NCI-H748 (cell line): ENCODE results near the gene HSF2BP.
A peak's percentile ranks its signal among the peaks of the same experiment; 100 is the strongest.
"Not testable (repeated sequence)": the region's sequence is repeated elsewhere in the genome, so short reads cannot be mapped to it uniquely, and the experiment has no call there.

ENCODE experiments used
- DNase-seq: peaks from one replicate; lab custom pipeline; 2025; ENCODE audit not compliant: unreplicated experiment; lab: John Stamatoyannopoulos, UW

HSF2BP gene

GRCh38 chr21:43651926-43652325, 7.4 kb downstream of the HSF2BP start:
- DNase-seq, result not testable (repeated sequence)

- no peak for DNase-seq
Measured at GRCh38 chr21:43648171-43648570, 11.1 kb downstream of the HSF2BP start.

- peak; percentile 85 for DNase-seq
Measured at GRCh38 chr21:43646550-43647260, 12.6 kb downstream of the HSF2BP start.

GRCh38 chr21:43645976-43646375, 13.3 kb downstream of the HSF2BP start:
- no peak for DNase-seq

GRCh38 chr21:43645136-43645891, 14.0 kb downstream of the HSF2BP start:
- peak; percentile 47 for DNase-seq

- DNase-seq, result no peak
Measured at GRCh38 chr21:43644609-43645008, 14.7 kb downstream of the HSF2BP start.

GRCh38 chr21:43644071-43644470, 15.2 kb downstream of the HSF2BP start:
- DNase-seq, result no peak

- DNase-seq, result no peak
Measured at GRCh38 chr21:43643193-43643592, 16.1 kb downstream of the HSF2BP start.

- no peak for DNase-seq
Measured at GRCh38 chr21:43640400-43640799, 18.9 kb downstream of the HSF2BP start.

GRCh38 chr21:43639470-43640353, 19.6 kb downstream of the HSF2BP start:
- DNase-seq, result no peak

GRCh38 chr21:43637530-43638158, 21.6 kb downstream of the HSF2BP start:
- no peak for DNase-seq

GRCh38 chr21:43635436-43635835, 23.9 kb downstream of the HSF2BP start:
- no peak for DNase-seq

GRCh38 chr21:43634618-43635017, 24.7 kb downstream of the HSF2BP start:
- DNase-seq, result no peak

GRCh38 chr21:43632373-43632905, 26.8 kb downstream of the HSF2BP start:
- no peak for DNase-seq

- DNase-seq, result no peak
Measured at GRCh38 chr21:43631411-43632107, 27.7 kb downstream of the HSF2BP start.

GRCh38 chr21:43627527-43627926, 31.8 kb downstream of the HSF2BP start:
- no peak for DNase-seq

- DNase-seq, result no peak
Measured at GRCh38 chr21:43626390-43626789, 32.9 kb downstream of the HSF2BP start.

- no peak for DNase-seq
Measured at GRCh38 chr21:43624339-43624738, 34.9 kb downstream of the HSF2BP start.

- DNase-seq, result no peak
Measured at GRCh38 chr21:43623588-43623987, 35.7 kb downstream of the HSF2BP start.

- no peak for DNase-seq
Measured at GRCh38 chr21:43622796-43623195, 36.5 kb downstream of the HSF2BP start.
